HT1080 (cell line): ENCODE data around the gene MYL3. TPM values are rescaled to one million over a fixed set of nuclear protein-coding genes. Genes with fewer than 3 reads are reported as not detected.
A peak's percentile ranks its signal among the peaks of the same experiment; 100 is the strongest.
"Not testable (repeated sequence)": the region's sequence is repeated elsewhere in the genome, so short reads cannot be mapped to it uniquely, and the experiment has no call there.

Experiments used
- DNase-seq: peaks from one replicate; pipeline ENCODE4 v3.0.0-alpha.2; 2015; ENCODE audit warnings: low read depth
- polyA plus RNA-seq, 2 experiments: library from polyadenylated mRNA; depleted of rRNA; stranded (reverse); fragments of >200 nt; gene quantifications; 2 replicates each; pipeline ENCODE4 v1.2.3, GENCODE V29; 2015
- total RNA-seq: library from RNA; depleted of rRNA; stranded (reverse); fragments of >200 nt; shearing (Covaris generic); gene quantifications from 2 replicates; pipeline ENCODE4 v1.2.3, GENCODE V29; 2014; rRNA removed

Gene MYL3
- total RNA-seq = not detected in 2 replicates
- 0.09 TPM in 1 of 2 replicates, not detected in the other for polyA plus RNA-seq (2015; cell fraction: cytosol; rRNA removed)
- 0.16 TPM in 1 of 2 replicates, not detected in the other for polyA plus RNA-seq (2015; cell fraction: nucleus; rRNA removed)

GRCh38 chr3:46863261-46863782, at the start of gene MYL3:
TSS of gene MYL3 (minus strand) at chr3:46863444. CDS start at chr3:46863390, 54 bp downstream.
- no peak for DNase-seq

GRCh38 chr3:46912986-46913385, 49.7 kb upstream of the MYL3 start:
- no peak for DNase-seq

GRCh38 chr3:46910914-46911313, 47.7 kb upstream of the MYL3 start:
- not testable (repeated sequence) for DNase-seq

GRCh38 chr3:46910166-46910760, 47.0 kb upstream of the MYL3 start:
- no peak for DNase-seq

GRCh38 chr3:46909535-46910161, 46.4 kb upstream of the MYL3 start:
- DNase-seq = peak; percentile 86

GRCh38 chr3:46908986-46909534, 45.8 kb upstream of the MYL3 start:
- no peak for DNase-seq

GRCh38 chr3:46908294-46908985, 45.2 kb upstream of the MYL3 start:
- DNase-seq = no peak

GRCh38 chr3:46907960-46908293, 44.7 kb upstream of the MYL3 start:
- no peak for DNase-seq

GRCh38 chr3:46907271-46907670, 44.0 kb upstream of the MYL3 start:
- DNase-seq = no peak

GRCh38 chr3:46906471-46907058, 43.3 kb upstream of the MYL3 start:
- DNase-seq = no peak

GRCh38 chr3:46905661-46906451, 42.6 kb upstream of the MYL3 start:
- DNase-seq = no peak

GRCh38 chr3:46905213-46905560, 41.9 kb upstream of the MYL3 start:
- DNase-seq = no peak

GRCh38 chr3:46904303-46905212, 41.3 kb upstream of the MYL3 start:
- DNase-seq = no peak

GRCh38 chr3:46903341-46904302, 40.4 kb upstream of the MYL3 start:
- peak; percentile 88 for DNase-seq

- DNase-seq = no peak
These were observed 39.0 kb upstream of the MYL3 start for GRCh38 chr3:46902188-46902631.

GRCh38 chr3:46901591-46902187, 38.4 kb upstream of the MYL3 start:
- no peak for DNase-seq

- no peak for DNase-seq
These were observed 37.8 kb upstream of the MYL3 start for GRCh38 chr3:46901061-46901460.

GRCh38 chr3:46900356-46900755, 37.1 kb upstream of the MYL3 start:
- no peak for DNase-seq
